ENCODE results near the gene MPL.

Gene MPL

DNA sequence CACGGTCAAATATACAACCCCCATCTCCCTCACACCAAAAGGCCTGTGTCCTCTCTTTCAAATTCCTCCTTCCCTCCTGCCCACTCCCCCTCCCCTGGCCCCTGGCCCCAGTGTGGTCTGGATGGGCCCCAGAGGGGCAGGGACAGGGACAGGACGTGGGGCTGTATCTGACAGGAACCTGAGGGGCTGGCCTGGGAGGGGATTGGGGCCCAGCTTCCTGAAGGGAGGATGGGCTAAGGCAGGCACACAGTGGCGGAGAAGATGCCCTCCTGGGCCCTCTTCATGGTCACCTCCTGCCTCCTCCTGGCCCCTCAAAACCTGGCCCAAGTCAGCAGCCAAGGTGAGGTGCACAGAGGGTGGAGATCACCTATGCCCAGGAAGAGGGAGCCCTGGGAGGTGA lies at the start of gene MPL:
Gene MPL, plus strand, starts transcription at position 231 of the 400 bp plus-strand sequence. Its CDS starts 31 bp downstream, at position 262.
- no peak for DNase-seq

GRCh38 chr1:43288058-43288784 lies 49.4 kb upstream of the MPL start:
- no peak for DNase-seq

DNA sequence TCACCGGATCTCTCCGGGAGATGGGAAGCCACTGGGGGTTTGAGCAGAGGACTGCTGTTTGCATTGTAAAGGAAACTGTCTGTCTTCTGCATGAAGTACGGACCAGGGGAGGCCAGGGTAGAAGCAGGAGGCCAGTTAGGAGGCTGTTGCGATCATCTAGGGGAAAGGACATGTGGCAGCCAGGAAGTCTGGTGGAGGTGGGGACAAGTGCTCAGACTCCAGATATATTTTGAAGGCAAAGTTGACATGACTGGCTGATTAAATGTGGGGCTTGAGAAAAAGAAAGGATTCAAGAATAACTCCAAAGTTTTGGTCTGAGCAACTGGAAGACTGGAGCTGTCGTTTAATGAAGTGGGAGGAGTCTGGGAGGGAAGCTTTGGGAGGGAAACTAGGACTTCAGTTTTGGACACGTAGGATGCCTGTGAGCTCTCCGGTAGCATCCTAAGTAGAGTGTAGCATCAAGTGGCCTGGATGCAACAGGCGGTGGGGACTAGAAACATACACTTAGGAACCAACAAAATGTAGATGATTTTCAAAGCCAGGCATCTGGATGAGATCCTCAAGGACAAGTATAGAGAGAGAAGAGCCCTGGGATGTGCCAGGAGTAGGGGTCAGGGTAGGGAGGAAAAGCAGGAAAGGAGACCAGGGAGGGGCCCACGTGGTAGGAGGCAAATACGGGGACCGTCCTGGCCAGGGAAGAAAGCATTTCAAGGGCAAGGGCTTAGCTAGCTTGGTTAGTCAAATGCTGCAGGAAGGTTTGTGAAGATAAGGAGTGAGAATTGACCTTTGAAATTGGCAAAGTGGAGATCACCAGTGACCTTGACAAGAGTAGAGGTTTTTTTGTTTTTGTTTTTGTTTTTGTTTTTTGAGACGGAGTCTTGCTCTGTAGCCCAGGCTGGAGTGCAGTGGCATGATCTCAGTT lies 48.6 kb upstream of the MPL start:
- DNase-seq = no peak

- DNase-seq = no peak
Observed at GRCh38 chr1:43292216-43292615, 45.4 kb upstream of the MPL start.

DNA sequence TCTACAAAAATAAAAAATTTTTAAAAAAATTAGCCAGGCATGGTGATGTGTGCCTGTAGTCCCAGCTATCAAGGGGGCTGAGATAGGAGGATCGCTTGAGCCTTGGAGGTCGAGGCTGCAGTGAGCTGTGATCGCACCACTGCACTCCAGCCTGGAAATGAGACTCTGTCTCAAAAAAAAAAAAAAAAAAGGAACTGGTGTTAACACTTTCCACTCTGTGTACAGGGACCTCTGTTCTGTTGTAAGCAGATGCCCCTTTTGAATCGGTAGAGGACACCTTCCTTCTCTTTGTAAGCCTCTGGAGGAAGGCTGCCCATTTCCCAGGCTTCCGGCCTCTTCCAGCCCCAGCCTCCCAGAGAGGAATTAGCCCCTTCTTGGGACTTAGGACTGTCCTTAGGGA lies 44.9 kb upstream of the MPL start:
- DNase-seq = no peak

DNA sequence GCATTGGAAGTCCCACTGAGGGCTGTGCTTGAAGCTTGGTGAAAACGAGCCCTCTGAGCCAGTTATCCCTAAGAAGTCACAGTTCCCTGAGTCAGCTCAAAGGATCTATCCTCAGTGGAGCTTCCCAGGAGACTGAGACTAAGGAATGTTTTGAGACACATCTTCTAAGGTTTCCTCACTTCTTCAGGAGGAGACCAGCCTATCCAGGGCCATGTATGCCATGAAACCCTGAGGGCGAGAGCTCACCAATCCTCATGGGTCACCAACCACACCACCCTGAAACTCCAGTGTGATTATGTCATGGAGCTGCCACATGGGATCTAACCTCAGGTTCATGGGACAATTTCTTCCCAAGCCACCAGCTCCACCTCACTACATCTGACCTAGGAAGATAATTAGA lies 44.4 kb upstream of the MPL start:
- no peak for DNase-seq

- DNase-seq = peak; percentile 56
Observed at GRCh38 chr1:43293896-43294760, 43.5 kb upstream of the MPL start.

DNA sequence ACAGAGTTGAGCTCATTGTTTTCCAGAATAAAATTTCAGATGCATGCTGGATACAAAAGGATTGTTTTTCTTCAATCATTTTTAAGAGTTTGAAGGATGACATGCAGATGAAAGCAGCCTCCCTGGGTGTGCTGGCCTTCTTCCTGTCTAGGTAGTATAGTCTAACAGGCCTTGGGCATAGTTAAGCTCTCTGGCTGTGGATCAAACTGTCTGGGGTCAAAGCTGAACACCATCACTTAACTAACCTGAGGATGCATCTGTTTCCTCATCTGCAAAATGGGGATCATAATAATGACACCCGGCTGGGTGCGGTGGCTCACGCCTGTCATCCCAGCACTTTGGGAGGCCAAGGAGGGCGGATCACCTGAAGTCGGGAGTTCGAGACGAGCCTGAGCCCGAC lies 42.9 kb upstream of the MPL start:
- no peak for DNase-seq

GRCh38 chr1:43296207-43296606 lies 41.4 kb upstream of the MPL start:
- DNase-seq = no peak

- no peak for DNase-seq
Observed at GRCh38 chr1:43298055-43298454, 39.6 kb upstream of the MPL start.

- DNase-seq = no peak
Observed at GRCh38 chr1:43299101-43299500, 38.5 kb upstream of the MPL start.

DNA sequence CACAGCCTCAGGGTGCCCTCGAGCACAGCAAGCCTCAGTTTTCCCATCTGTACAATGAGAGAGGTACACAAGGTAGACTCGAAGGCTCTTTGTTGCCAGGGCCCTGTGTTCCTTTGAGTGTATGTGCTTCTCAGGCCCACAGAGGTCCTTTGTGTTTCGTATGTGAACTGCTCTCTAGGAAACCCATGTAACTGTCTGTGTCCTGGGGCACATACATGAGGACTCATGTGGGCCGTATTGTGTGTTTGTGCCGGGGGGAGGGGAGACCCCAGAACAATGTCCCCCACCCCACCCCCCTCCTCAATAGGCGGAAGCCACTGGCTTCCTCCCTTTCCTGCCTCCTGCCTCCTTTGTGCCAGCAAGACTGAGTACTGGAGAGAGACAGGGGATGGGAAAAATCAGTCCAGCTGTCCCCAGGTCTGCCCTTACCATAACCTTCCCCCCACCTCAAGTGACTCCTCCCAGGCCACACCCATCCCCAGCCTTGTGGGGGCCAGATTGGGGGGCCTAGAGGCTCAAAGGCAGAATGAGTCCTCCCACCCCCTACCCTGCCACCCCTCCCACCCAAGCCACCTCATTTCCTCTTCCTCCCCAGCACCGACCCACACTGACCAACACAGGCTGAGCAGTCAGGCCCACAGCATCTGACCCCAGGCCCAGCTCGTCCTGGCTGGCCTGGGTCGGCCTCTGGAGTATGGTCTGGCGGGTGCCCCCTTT lies 37.1 kb upstream of the MPL start, which contains the start of gene TIE1:
Gene TIE1, plus strand, starts transcription at position 605 of the 717 bp plus-strand sequence. Its CDS starts 90 bp downstream, at position 695.
- DNase-seq = no peak

DNA sequence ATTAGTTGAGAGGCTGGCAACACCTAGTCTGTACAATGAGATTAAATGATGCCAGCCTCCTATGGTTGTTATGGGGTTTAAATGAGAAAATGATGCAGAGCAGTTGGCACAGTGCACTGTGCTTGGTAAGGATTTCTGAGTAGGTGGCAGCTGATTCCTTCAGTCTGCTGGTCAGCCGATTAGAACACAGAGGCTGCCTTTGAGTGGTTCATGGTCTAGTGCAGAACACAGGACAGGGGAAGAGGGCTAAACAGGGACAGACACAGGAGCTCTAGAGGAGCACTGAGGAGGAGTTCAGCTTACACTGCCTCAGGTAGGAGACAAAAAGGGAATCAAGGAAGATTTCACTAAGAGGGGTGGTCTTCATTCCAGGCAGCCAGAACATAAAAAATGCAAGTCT lies 35.4 kb upstream of the MPL start:
- no peak for DNase-seq

GRCh38 chr1:43302721-43303470 lies 34.7 kb upstream of the MPL start:
- DNase-seq = no peak

GRCh38 chr1:43303471-43304313 lies 33.9 kb upstream of the MPL start:
- DNase-seq = no peak

DNA sequence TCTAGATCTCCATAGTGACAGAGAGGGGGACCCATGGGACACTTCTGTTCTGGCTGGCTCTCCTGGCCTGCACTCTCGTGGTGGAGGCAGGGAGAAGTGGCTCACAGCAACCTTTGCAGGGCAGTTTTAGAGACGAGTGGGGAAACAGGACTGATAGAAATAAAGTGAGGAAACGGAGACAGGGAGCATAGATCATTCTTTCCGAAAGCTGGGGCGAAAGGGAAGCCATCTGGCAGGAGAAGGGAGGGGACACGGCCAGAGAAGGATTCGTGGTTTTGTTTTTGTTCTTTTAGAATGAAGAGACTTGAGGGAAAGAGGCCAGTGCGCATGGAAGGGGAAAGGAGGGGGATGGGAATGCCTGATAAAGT lies 33.3 kb upstream of the MPL start:
- DNase-seq = no peak

DNA sequence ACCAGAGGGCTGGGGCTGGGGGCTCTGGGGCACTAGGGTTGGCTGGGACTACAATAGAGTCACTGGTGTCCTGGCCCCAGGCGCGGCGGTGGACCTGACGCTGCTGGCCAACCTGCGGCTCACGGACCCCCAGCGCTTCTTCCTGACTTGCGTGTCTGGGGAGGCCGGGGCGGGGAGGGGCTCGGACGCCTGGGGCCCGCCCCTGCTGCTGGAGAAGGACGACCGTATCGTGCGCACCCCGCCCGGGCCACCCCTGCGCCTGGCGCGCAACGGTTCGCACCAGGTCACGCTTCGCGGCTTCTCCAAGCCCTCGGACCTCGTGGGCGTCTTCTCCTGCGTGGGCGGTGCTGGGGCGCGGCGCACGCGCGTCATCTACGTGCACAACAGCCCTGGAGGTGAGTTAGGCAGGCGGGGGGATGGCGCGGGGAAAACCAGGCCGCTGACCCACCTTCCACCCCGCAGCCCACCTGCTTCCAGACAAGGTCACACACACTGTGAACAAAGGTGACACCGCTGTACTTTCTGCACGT lies 32.8 kb upstream of the MPL start:
- no peak for DNase-seq

DNA sequence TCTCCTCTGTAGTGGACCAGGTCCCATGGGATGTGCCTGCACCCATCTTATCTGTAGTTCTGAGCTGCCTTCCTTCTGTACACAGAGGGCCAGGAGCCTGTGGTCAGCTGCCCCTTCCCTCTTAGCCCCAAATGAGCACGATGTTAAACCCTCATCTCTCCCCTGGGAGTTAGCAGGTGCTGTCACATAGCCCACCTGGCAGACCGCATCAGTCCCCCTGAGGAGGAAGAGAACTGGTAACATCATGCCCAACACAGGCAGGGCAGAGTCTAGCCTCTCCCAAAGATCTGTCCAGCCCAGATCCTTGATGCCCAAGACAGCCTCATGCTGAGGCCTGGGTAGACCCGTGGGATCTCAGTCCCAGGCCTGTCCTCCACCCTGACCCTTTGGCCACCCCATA lies 32.2 kb upstream of the MPL start:
- no peak for DNase-seq

GRCh38 chr1:43305926-43306687 lies 31.5 kb upstream of the MPL start:
- DNase-seq = no peak

All from HCEC 1CT (cell line).